A673 (cell line): ENCODE measurements around the gene PIK3C2A. TPM values are rescaled to one million over a fixed set of nuclear protein-coding genes. Genes with fewer than 3 reads are reported as not detected.
"Not testable (repeated sequence)": the region's sequence is repeated elsewhere in the genome, so short reads cannot be mapped to it uniquely, and the experiment has no call there.

Source experiments
- BruUV-seq: library from RNA; stranded (reverse); fragments of 400-500 nt; replicated peaks from 2 replicates; lab custom pipeline; 2021; lab: Mats Ljungman, UMichigan
- CTCF ChIA-PET: fragments of 300-600 bp; sonication (Branson Sonifier 250); formaldehyde crosslinking; loops from one replicate; lab custom pipeline; 2022; ENCODE audit warnings: antibody characterized with exemption; lab: Charles Lee
- POLR2A ChIA-PET: fragments of 300-600 bp; sonication (Branson Sonifier 250); formaldehyde crosslinking; loops from one replicate; lab custom pipeline; 2022; ENCODE audit warnings: antibody characterized with exemption; ENCODE audit not compliant: low non-redundant PET; lab: Charles Lee
- DNase-seq: peaks from one replicate; pipeline ENCODE4 v3.0.0-alpha.2; 2015; ENCODE audit warnings: low spot score
- H3K27ac ChIP-seq: fragments of 200-600 bp; sonication (generic); 2 replicates; pipeline ENCODE4 v1.5.1; 2016; ENCODE audit warnings: mixed run types, low read depth, mild to moderate bottlenecking, mixed read lengths, antibody characterized with exemption, low read length; ENCODE audit not compliant: poor library complexity, severe bottlenecking
- H3K27me3 ChIP-seq: fragments of 200-600 bp; sonication (generic); replicated peaks from 2 replicates; pipeline ENCODE4 v1.6.1; 2017; ENCODE audit warnings: mixed run types, low read depth, mild to moderate bottlenecking, mixed read lengths, antibody characterized with exemption, low read length; ENCODE audit not compliant: insufficient read depth, poor library complexity
- H3K36me3 ChIP-seq: fragments of 200-600 bp; sonication (generic); 2 replicates; pipeline ENCODE4 v1.6.1; 2016; ENCODE audit warnings: mixed run types, mild to moderate bottlenecking, mixed read lengths, antibody characterized with exemption, low read length; ENCODE audit not compliant: insufficient read depth, poor library complexity, severe bottlenecking
- H3K4me1 ChIP-seq: fragments of 200-600 bp; sonication (generic); 2 replicates; pipeline ENCODE4 v1.6.1; 2017; ENCODE audit warnings: mixed run types, mild to moderate bottlenecking, mixed read lengths, antibody characterized with exemption, low read length; ENCODE audit not compliant: insufficient read depth, poor library complexity, severe bottlenecking
- H3K4me3 ChIP-seq: fragments of 200-600 bp; sonication (generic); 2 replicates; pipeline ENCODE4 v1.5.1; 2016; ENCODE audit warnings: low read depth, mixed run types, mild to moderate bottlenecking, mixed read lengths, low read length; ENCODE audit not compliant: poor library complexity, severe bottlenecking
- H3K9me3 ChIP-seq: fragments of 200-600 bp; sonication (generic); 2 replicates; pipeline ENCODE4 v1.6.1; 2016; ENCODE audit warnings: mixed run types, low read depth, mild to moderate bottlenecking, mixed read lengths, antibody characterized with exemption, low read length; ENCODE audit not compliant: poor library complexity, severe bottlenecking
- EZH2 ChIP-seq: fragments of 200-600 bp; sonication (generic); IDR thresholded peaks from 2 replicates; pipeline ENCODE4 v1.6.1; 2017; ENCODE audit warnings: borderline replicate concordance, low read depth, mild to moderate bottlenecking, mixed read lengths, antibody characterized with exemption, low read length; ENCODE audit not compliant: poor library complexity, severe bottlenecking
- intact Hi-C: fragments of 100-400 bp; cut with micrococcal nuclease; formaldehyde crosslinking; loops from one replicate; pipeline ENCODE4 v1.10.0; 2022; ENCODE audit not compliant: unreplicated experiment
- total RNA-seq: library from RNA; stranded (reverse); gene quantifications from 2 replicates; pipeline ENCODE4 v1.2.3, GENCODE V29; 2021
- TF ChIP-seq, protein P1 (sequence below): fragments of 300-800, 200-600 bp; sonication (generic); conservative IDR thresholded peaks from 2 replicates; pipeline ENCODE4 v1.5.1; 2017; ENCODE audit warnings: low read depth, mild to moderate bottlenecking, antibody characterized with exemption, low read length, moderate library complexity, mixed read lengths

PIK3C2A gene
- total RNA-seq, 1 experiment from 2014 or later = 44.2 TPM

DNA sequence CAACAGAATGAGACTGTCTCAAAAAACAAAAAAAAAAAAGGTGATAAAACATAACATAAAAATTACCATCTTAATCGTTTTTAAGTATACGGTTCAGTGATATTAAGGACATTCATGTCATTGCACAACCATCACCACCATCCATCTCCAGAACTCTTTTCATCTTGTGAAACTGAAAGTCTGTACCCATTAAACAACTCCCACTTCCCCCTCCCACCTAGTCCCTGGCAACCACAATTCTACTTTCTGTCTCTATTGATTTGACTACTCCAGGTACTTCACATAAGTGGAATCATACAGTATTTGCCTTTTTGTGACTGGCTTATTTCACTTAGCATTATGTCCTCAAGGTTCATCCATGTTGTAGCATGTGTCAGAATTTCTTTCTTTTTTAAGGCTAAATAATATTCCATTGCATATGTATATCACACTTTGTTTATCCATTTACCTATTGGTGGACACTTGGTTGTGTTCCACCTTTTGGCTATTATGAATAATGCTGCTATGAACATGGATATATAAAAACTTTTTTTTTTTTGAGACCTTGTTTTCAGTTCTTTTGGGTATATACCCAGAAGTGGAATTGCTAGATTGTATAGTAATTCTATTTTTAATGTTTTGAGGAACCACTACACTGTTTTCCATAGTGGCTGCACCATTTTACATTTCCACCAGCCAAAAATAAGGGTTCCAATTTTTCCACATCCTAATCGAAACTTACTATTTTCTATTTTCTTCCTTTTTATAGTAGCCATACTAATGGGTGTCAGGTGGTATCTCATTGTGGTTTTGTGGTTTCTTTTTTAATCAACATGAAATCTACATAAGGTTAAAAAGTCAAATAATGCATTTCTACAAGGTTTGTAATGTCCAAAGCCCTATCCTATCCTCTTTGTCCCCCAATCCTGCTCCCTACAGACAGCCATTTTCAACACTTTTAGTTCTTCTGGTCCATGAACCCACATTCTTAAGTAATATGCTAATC, 23.4 kb upstream of the PIK3C2A start:
- H3K27ac ChIP-seq = no peak overlapping the region
- no peak overlapping the region for H3K4me3 ChIP-seq
- POLR2A ChIA-PET = no interaction called here
- no peak for DNase-seq
- TF ChIP-seq EZH2 = no peak
- TF ChIP-seq, protein P1, sequence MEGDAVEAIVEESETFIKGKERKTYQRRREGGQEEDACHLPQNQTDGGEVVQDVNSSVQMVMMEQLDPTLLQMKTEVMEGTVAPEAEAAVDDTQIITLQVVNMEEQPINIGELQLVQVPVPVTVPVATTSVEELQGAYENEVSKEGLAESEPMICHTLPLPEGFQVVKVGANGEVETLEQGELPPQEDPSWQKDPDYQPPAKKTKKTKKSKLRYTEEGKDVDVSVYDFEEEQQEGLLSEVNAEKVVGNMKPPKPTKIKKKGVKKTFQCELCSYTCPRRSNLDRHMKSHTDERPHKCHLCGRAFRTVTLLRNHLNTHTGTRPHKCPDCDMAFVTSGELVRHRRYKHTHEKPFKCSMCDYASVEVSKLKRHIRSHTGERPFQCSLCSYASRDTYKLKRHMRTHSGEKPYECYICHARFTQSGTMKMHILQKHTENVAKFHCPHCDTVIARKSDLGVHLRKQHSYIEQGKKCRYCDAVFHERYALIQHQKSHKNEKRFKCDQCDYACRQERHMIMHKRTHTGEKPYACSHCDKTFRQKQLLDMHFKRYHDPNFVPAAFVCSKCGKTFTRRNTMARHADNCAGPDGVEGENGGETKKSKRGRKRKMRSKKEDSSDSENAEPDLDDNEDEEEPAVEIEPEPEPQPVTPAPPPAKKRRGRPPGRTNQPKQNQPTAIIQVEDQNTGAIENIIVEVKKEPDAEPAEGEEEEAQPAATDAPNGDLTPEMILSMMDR = no peak
- H3K36me3 ChIP-seq = no peaks in the 10 kb centered on the region
- intact Hi-C loops = loop anchor here (5.0 kb wide), 1 partner anchor 271 kb away; no protein-coding TSS in a partner anchor
- H3K4me1 ChIP-seq = no peaks in the 10 kb centered on the region
- H3K27me3 ChIP-seq = no peaks in the 10 kb centered on the region
- no TSS peak for BruUV-seq
- no peaks in the 10 kb centered on the region for H3K9me3 ChIP-seq
- CTCF ChIA-PET = no interaction called here

- POLR2A ChIA-PET = no interaction called here
- intact Hi-C loops = loop anchor here (5.0 kb wide), 1 partner anchor 273 kb away; no protein-coding TSS in a partner anchor
Observed at GRCh38 chr11:17229481-17230152, 21.8 kb upstream of the PIK3C2A start.

GRCh38 chr11:17228186-17228925, 20.6 kb upstream of the PIK3C2A start:
- H3K9me3 ChIP-seq, H3K36me3 ChIP-seq, H3K27ac ChIP-seq, BruUV-seq, H3K27me3 ChIP-seq, H3K4me3 ChIP-seq, H3K4me1 ChIP-seq, intact Hi-C loops, POLR2A ChIA-PET, DNase-seq: not testable (repeated sequence)
- CTCF ChIA-PET = interaction anchor here (0.6 to 0.7 kb wide), 2 partner anchors 24 to 160 kb away, joined by 3 read pairs; partner anchors contain the start of gene KCNJ11

More at GRCh38 chr11:17229481-17230152, 21.8 kb upstream of the PIK3C2A start:
- no TSS peak for BruUV-seq
- Histone ChIP-seq H3K4me1 (no peaks in the 10 kb centered on the region), H3K4me3 (no peak overlapping the region), H3K27ac (no peak overlapping the region), H3K9me3 (no peaks in the 10 kb centered on the region), H3K36me3 (no peaks in the 10 kb centered on the region), H3K27me3 (no peaks in the 10 kb centered on the region)
- CTCF ChIA-PET = interaction anchor here (0.5 to 1.1 kb wide), 4 partner anchors 25 to 298 kb away, joined by 3 to 5 read pairs (median 4); no protein-coding TSS in a partner anchor
- no peak for DNase-seq
- TF ChIP-seq, protein P1 = no peak
- TF ChIP-seq EZH2 = no peak
